ENCODE measurements around the gene RPL41. TPM values are rescaled to one million over a fixed set of nuclear protein-coding genes. Genes with fewer than 3 reads are reported as not detected.
A peak's percentile ranks its signal among the peaks of the same experiment; 100 is the strongest.

RPL41 gene
- total and polyA plus RNA-seq, 4 donors, result 979 to 2,155 (median 1,482) TPM

DNA sequence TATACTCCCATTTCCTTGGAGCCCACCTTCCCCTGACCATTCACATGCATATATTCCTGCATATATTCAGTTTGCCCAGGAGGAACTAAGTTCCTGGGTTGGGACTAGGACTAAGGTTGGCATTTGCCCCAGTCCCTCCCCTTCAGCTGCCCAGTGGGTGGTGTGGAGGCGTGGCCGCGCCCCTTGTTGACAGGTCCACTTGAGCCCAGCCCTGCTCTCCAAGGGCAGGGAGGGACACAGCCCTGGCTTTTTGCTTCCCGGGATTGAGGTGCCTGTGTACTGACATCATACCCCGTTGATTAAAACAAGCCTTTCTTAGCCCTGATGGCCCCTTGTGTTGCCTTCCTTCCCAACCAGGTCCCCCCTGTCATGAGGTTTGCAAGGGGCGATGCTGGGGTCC, 29.2 kb upstream of the RPL41 start:
- Histone ChIP-seq H3K9ac (ENCODE audit: low read depth in 1 of 2, low read length in 2 of 2) (peak overlapping the region in 1 of 2 donors; percentile 26), H3K27ac (ENCODE audit: low read depth in 1 of 2, low read length in 2 of 2) (peak overlapping the region; percentile 79 to 80)
- 46% methylated on average over 6 of the region's 6 CpGs for WGBS

More for the DNA sequence above, 29.2 kb upstream of the RPL41 start:
- peaks cover 15 to 39% (median 35%) of the 10 kb centered on the region in 4 donors for H3K36me3 ChIP-seq (ENCODE audit: control insufficient read depth in 4 of 4, insufficient read depth in 3 of 4, low read depth in 1 of 4, low read length in 3 of 4)
- no peaks in the 10 kb centered on the region for H3K9me3 ChIP-seq (ENCODE audit: control insufficient read depth in 4 of 4, low read length in 3 of 4)
- no peak overlapping the region for H3K4me3 ChIP-seq (ENCODE audit: low read depth in 1 of 3, low read length in 3 of 3)
- H3K27me3 ChIP-seq (ENCODE audit: control insufficient read depth in 4 of 4, insufficient read depth in 4 of 4, low read length in 3 of 4), result no peaks in the 10 kb centered on the region
- no peak for TF ChIP-seq JUND (IDR thresholded peaks at IDR 0.05)
- TF ChIP-seq EGR1 (IDR thresholded peaks at IDR 0.05; ENCODE audit: low read depth in 2 of 2), result no peak
- peak; percentile 54 to 56 for TF ChIP-seq RXRA (IDR thresholded peaks at IDR 0.05)
- TF ChIP-seq FOXA1 (IDR thresholded peaks at IDR 0.05), result peak; percentile 33
- peak; percentile 54 to 58 for TF ChIP-seq HNF4A (conservative IDR thresholded peaks at IDR 0.05)
- TF ChIP-seq, protein P1, sequence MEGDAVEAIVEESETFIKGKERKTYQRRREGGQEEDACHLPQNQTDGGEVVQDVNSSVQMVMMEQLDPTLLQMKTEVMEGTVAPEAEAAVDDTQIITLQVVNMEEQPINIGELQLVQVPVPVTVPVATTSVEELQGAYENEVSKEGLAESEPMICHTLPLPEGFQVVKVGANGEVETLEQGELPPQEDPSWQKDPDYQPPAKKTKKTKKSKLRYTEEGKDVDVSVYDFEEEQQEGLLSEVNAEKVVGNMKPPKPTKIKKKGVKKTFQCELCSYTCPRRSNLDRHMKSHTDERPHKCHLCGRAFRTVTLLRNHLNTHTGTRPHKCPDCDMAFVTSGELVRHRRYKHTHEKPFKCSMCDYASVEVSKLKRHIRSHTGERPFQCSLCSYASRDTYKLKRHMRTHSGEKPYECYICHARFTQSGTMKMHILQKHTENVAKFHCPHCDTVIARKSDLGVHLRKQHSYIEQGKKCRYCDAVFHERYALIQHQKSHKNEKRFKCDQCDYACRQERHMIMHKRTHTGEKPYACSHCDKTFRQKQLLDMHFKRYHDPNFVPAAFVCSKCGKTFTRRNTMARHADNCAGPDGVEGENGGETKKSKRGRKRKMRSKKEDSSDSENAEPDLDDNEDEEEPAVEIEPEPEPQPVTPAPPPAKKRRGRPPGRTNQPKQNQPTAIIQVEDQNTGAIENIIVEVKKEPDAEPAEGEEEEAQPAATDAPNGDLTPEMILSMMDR (IDR thresholded peaks at IDR 0.05; ENCODE audit: low read depth, low read length, missing input control), result no peak
- TF ChIP-seq, protein P2, sequence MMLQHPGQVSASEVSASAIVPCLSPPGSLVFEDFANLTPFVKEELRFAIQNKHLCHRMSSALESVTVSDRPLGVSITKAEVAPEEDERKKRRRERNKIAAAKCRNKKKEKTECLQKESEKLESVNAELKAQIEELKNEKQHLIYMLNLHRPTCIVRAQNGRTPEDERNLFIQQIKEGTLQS (IDR thresholded peaks at IDR 0.05), result no peak
- TF ChIP-seq, protein P3, sequence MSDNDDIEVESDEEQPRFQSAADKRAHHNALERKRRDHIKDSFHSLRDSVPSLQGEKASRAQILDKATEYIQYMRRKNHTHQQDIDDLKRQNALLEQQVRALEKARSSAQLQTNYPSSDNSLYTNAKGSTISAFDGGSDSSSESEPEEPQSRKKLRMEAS (IDR thresholded peaks at IDR 0.05), result no peak
- TF ChIP-seq, protein P4, sequence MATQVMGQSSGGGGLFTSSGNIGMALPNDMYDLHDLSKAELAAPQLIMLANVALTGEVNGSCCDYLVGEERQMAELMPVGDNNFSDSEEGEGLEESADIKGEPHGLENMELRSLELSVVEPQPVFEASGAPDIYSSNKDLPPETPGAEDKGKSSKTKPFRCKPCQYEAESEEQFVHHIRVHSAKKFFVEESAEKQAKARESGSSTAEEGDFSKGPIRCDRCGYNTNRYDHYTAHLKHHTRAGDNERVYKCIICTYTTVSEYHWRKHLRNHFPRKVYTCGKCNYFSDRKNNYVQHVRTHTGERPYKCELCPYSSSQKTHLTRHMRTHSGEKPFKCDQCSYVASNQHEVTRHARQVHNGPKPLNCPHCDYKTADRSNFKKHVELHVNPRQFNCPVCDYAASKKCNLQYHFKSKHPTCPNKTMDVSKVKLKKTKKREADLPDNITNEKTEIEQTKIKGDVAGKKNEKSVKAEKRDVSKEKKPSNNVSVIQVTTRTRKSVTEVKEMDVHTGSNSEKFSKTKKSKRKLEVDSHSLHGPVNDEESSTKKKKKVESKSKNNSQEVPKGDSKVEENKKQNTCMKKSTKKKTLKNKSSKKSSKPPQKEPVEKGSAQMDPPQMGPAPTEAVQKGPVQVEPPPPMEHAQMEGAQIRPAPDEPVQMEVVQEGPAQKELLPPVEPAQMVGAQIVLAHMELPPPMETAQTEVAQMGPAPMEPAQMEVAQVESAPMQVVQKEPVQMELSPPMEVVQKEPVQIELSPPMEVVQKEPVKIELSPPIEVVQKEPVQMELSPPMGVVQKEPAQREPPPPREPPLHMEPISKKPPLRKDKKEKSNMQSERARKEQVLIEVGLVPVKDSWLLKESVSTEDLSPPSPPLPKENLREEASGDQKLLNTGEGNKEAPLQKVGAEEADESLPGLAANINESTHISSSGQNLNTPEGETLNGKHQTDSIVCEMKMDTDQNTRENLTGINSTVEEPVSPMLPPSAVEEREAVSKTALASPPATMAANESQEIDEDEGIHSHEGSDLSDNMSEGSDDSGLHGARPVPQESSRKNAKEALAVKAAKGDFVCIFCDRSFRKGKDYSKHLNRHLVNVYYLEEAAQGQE (IDR thresholded peaks at IDR 0.05), result no peak
- TF ChIP-seq NR2F2 (IDR thresholded peaks at IDR 0.05), result no peak
- no peak for TF ChIP-seq GABPA (IDR thresholded peaks at IDR 0.05 in 1 of 2, conservative IDR thresholded peaks at IDR 0.05 in 1 of 2)
- peak; percentile 62 for TF ChIP-seq SP1 (IDR thresholded peaks at IDR 0.05)
- peak; percentile 8 to 51 for TF ChIP-seq RAD21 (IDR thresholded peaks at IDR 0.05)
- TF ChIP-seq, protein P5, sequence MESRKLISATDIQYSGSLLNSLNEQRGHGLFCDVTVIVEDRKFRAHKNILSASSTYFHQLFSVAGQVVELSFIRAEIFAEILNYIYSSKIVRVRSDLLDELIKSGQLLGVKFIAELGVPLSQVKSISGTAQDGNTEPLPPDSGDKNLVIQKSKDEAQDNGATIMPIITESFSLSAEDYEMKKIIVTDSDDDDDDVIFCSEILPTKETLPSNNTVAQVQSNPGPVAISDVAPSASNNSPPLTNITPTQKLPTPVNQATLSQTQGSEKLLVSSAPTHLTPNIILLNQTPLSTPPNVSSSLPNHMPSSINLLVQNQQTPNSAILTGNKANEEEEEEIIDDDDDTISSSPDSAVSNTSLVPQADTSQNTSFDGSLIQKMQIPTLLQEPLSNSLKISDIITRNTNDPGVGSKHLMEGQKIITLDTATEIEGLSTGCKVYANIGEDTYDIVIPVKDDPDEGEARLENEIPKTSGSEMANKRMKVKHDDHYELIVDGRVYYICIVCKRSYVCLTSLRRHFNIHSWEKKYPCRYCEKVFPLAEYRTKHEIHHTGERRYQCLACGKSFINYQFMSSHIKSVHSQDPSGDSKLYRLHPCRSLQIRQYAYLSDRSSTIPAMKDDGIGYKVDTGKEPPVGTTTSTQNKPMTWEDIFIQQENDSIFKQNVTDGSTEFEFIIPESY (IDR thresholded peaks at IDR 0.05), result no peak
- peak; percentile 82 for TF ChIP-seq FOXA2 (IDR thresholded peaks at IDR 0.05)
- TF ChIP-seq TAF1 (conservative IDR thresholded peaks at IDR 0.05), result no peak
- no peak for TF ChIP-seq YY1 (IDR thresholded peaks at IDR 0.05)
- no peak for TF ChIP-seq HNF4G (IDR thresholded peaks at IDR 0.05)
- DNase-seq (ENCODE audit: low spot score), result no peak
- peaks cover 12 to 44% (median 34%) of the 10 kb centered on the region in 4 donors for H3K4me1 ChIP-seq (ENCODE audit: control insufficient read depth in 4 of 4, insufficient read depth in 4 of 4, low read length in 3 of 4)

All from liver (tissue), 9 donors.